Activated CD4-positive, alpha-beta T cell treated with anti-CD3 and anti-CD28 coated beads for 4 hours (primary cell): Measurements from ENCODE around the gene CCDC17.
"Not testable (repeated sequence)": the region's sequence is repeated elsewhere in the genome, so short reads cannot be mapped to it uniquely, and the experiment has no call there.

ENCODE experiments used
- DNase-seq, 2 donors: peaks; one replicate each; pipeline ENCODE4 v3.0.0-alpha.2; 2020

The CCDC17 gene

GRCh38 chr1:45621501-45621836 is 2.4 kb downstream of the CCDC17 start:
- DNase-seq = no peak

- no peak for DNase-seq
Observed at GRCh38 chr1:45620588-45621500, 3.0 kb downstream of the CCDC17 start.

- DNase-seq = no peak
Observed at GRCh38 chr1:45619149-45619921, 4.5 kb downstream of the CCDC17 start.

GRCh38 chr1:45617618-45618017 is 6.2 kb downstream of the CCDC17 start:
- no peak for DNase-seq

GRCh38 chr1:45615885-45616284 is 8.0 kb downstream of the CCDC17 start:
- DNase-seq = no peak

GRCh38 chr1:45612941-45613579 is 10.8 kb downstream of the CCDC17 start:
- no peak for DNase-seq

GRCh38 chr1:45610589-45611226 is 13.1 kb downstream of the CCDC17 start:
- DNase-seq = no peak

GRCh38 chr1:45608175-45609156 is 15.4 kb downstream of the CCDC17 start:
- DNase-seq = no peak

GRCh38 chr1:45607404-45608074 is 16.3 kb downstream of the CCDC17 start:
- no peak for DNase-seq

- DNase-seq = no peak
Observed at GRCh38 chr1:45604239-45604638, 19.6 kb downstream of the CCDC17 start.

GRCh38 chr1:45596765-45597164 is 27.1 kb downstream of the CCDC17 start:
- DNase-seq = not testable (repeated sequence)

- DNase-seq = no peak
Observed at GRCh38 chr1:45594412-45594811, 29.4 kb downstream of the CCDC17 start.

- no peak for DNase-seq
Observed at GRCh38 chr1:45589861-45590260, 34.0 kb downstream of the CCDC17 start.

GRCh38 chr1:45586769-45587168 is 37.1 kb downstream of the CCDC17 start:
- no peak for DNase-seq

- no peak for DNase-seq
Observed at GRCh38 chr1:45585496-45586075, 38.3 kb downstream of the CCDC17 start.

- DNase-seq = no peak
Observed at GRCh38 chr1:45585110-45585426, 38.8 kb downstream of the CCDC17 start.

GRCh38 chr1:45584351-45585109 is 39.3 kb downstream of the CCDC17 start:
- DNase-seq = peak; percentile 81 to 85

- peak; percentile 89 to 93 for DNase-seq
Observed at GRCh38 chr1:45583666-45584350, 40.0 kb downstream of the CCDC17 start, which contains the start of gene NASP. Gene NASP (plus strand): TSS chr1:45584041. CDS start chr1:45584147, 106 bp downstream.

- peak; percentile 91 to 93 for DNase-seq
Observed at GRCh38 chr1:45583264-45583665, 40.6 kb downstream of the CCDC17 start.
